Activated T-helper 1 cell treated with anti-CD3 and anti-CD28 coated beads, Interleukin-2, amount 50 U/mL, for 16 hours (primary cell): ENCODE data around the gene RFTN1.

ENCODE experiments used
- DNase-seq, 2 donors: peaks; one replicate each; pipeline ENCODE4 v3.0.0-alpha.2; 2020; ENCODE audit warnings: low read depth in 1 of 2, low spot score in 1 of 2

The RFTN1 gene

GRCh38 chr3:16439848-16440708, 73.4 kb downstream of the RFTN1 start:
- DNase-seq = no peak

GRCh38 chr3:16439163-16439847, 74.2 kb downstream of the RFTN1 start:
- DNase-seq = no peak

GRCh38 chr3:16437640-16438039, 75.9 kb downstream of the RFTN1 start:
- no peak for DNase-seq

GRCh38 chr3:16433701-16434151, 79.8 kb downstream of the RFTN1 start:
- no peak for DNase-seq

- DNase-seq = no peak
Measured at GRCh38 chr3:16432714-16433113, 80.8 kb downstream of the RFTN1 start.

GRCh38 chr3:16430717-16431630, 82.5 kb downstream of the RFTN1 start:
- DNase-seq = no peak

GRCh38 chr3:16429086-16429485, 84.4 kb downstream of the RFTN1 start:
- DNase-seq = no peak

GRCh38 chr3:16428612-16429011, 84.9 kb downstream of the RFTN1 start:
- DNase-seq = no peak

GRCh38 chr3:16427103-16427965, 86.2 kb downstream of the RFTN1 start:
- DNase-seq = no peak

GRCh38 chr3:16426665-16427064, 86.8 kb downstream of the RFTN1 start:
- DNase-seq = no peak

GRCh38 chr3:16426029-16426400, 87.5 kb downstream of the RFTN1 start:
- DNase-seq = no peak

GRCh38 chr3:16425398-16426028, 88.0 kb downstream of the RFTN1 start:
- DNase-seq = no peak

- no peak for DNase-seq
Measured at GRCh38 chr3:16423947-16424673, 89.4 kb downstream of the RFTN1 start.

- no peak for DNase-seq
Measured at GRCh38 chr3:16423298-16423697, 90.2 kb downstream of the RFTN1 start.

GRCh38 chr3:16419640-16420241, 93.8 kb downstream of the RFTN1 start:
- DNase-seq = no peak

- no peak for DNase-seq
Measured at GRCh38 chr3:16417945-16418739, 95.4 kb downstream of the RFTN1 start.

- no peak for DNase-seq
Measured at GRCh38 chr3:16415911-16416476, 97.5 kb downstream of the RFTN1 start.

GRCh38 chr3:16413321-16413720, 100.2 kb downstream of the RFTN1 start:
- no peak for DNase-seq
